ENCODE measurements around the gene ANKRD52. TPM values are rescaled to one million over a fixed set of nuclear protein-coding genes. Genes with fewer than 3 reads are reported as not detected.

The ANKRD52 gene
- total and polyA plus RNA-seq, 9 of the 15 experiments (the other 6 are each of a cell fraction or from before 2014, with no cell fraction given): 0.52 to 46.8 (median 7.9) TPM

- TF ChIP-seq ZBTB9 (CRISPR knock-in tag; IDR thresholded peaks at IDR 0.05): no peak
Measured at GRCh38 chr12:56230432-56231183, 27.6 kb downstream of the ANKRD52 start (continued).

- in situ Hi-C loops (cut with MboI): no loop called here
- no peaks in the 10 kb centered on the region for H3K27me3 ChIP-seq (ENCODE audit: control insufficient read depth in 2 of 2, insufficient read depth in 2 of 2, low read length in 2 of 2)
- no peak for FAIRE-seq
- H3K4me2 ChIP-seq (ENCODE audit: insufficient read depth, low read length): no peak within 1 kb of the TSS
- no peak within 1 kb of the TSS for H3K27ac ChIP-seq (ENCODE audit: extremely low read depth, low read depth, low read length)
- H3K9me1 ChIP-seq (ENCODE audit: control insufficient read depth, insufficient read depth, low read length): no peaks in the 10 kb centered on the region
- ATAC-seq: no peak
- H3K4me3 ChIP-seq: no peak within 1 kb of the TSS
- DNase-seq (ENCODE audit: extremely low read depth in 1 of 4, low spot score in 3 of 4): no peak
- CTCF ChIA-PET (ENCODE audit: low intra/inter-chr PET ratio): no interaction called here
- intact Hi-C loops (cut with micrococcal nuclease): loop anchor here (10.0 kb wide), 1 partner anchor 185 kb away; the partner anchor contains the start of gene RPS26
- no TSS peak for BruUV-seq (replicated peaks)
- no peaks in the 10 kb centered on the region for H4K20me1 ChIP-seq (replicated peaks; ENCODE audit: control insufficient read depth, insufficient read depth, low read length)
- no peak within 1 kb of the TSS for H2AFZ ChIP-seq (ENCODE audit: low read depth, low read length)
- TF ChIP-seq ZNF740 (CRISPR knock-in tag; IDR thresholded peaks at IDR 0.05): peak; percentile 37; the same call in 1 of the 2 replicates
- no peak for TF ChIP-seq ZNF740 (tag; IDR thresholded peaks at IDR 0.05)
- TF ChIP-seq POLR3A (IDR thresholded peaks at IDR 0.05; ENCODE audit: borderline replicate concordance, extremely low read depth, insufficient read depth, insufficient read length): no peak
- peak; percentile 63; the same call in 1 of the 2 replicates for TF ChIP-seq SPI1 (IDR thresholded peaks at IDR 0.05; ENCODE audit: borderline replicate concordance, low read depth, low read length)
- no peaks in the 10 kb centered on the region for H3K9me3 ChIP-seq (replicated peaks; ENCODE audit: control insufficient read depth, insufficient read depth, low read depth, low read length)
- peaks cover 9% of the 10 kb centered on the region; the same call in 2 of the 3 replicates for H3K36me3 ChIP-seq (ENCODE audit: control insufficient read depth, insufficient read depth, low read length)
- peak within 1 kb of the TSS in 1 of 2 experiments; percentile 80; a peak in 2 of 4 replicates for H3K9ac ChIP-seq (ENCODE audit: insufficient read depth in 1 of 2, low read depth in 2 of 2, low read length in 2 of 2)
- WGBS (ENCODE audit: insufficient coverage, low coverage, missing lambda C conversion rate): 53% methylated on average over 3 of the region's 4 CpGs
- POLR2A ChIA-PET: interaction anchor here (2.0 kb wide), 1 partner anchor 8 kb away, joined by 6 read pairs; the partner anchor contains the start of gene RNF41
- H3K79me2 ChIP-seq (ENCODE audit: control insufficient read depth, insufficient read depth, low read length): peaks cover 6% of the 10 kb centered on the region
- peaks cover 12 to 16% of the 10 kb centered on the region in 2 experiments; a peak in 4 of 5 replicates for H3K4me1 ChIP-seq (replicated peaks in 1 of 2; ENCODE audit: control insufficient read depth in 2 of 2, insufficient read depth in 2 of 2, low read length in 2 of 2)
Measured at GRCh38 chr12:56229916-56230431, 28.2 kb downstream of the ANKRD52 start, which contains the start of gene SLC39A5. TSS of gene SLC39A5 (plus strand) at chr12:56230051. CDS start at chr12:56231275, 1,224 bp downstream.

Data from K562 (cell line).